ENCODE results near the gene PTGES. TPM values are rescaled to one million over a fixed set of nuclear protein-coding genes. Genes with fewer than 3 reads are reported as not detected.

Gene PTGES
- total RNA-seq, 1 experiment from 2014 or later = 2.4 TPM

GRCh38 chr9:129709438-129710168 lies 43.2 kb downstream of the PTGES start:
- Histone ChIP-seq H3K9me3 (ENCODE audit: control insufficient read depth, low read depth, low read length) (no peaks in the 10 kb centered on the region), H2BK12ac (ENCODE audit: insufficient read length, low read depth, low read length) (no peak overlapping the region)

More at GRCh38 chr9:129709438-129710168, 43.2 kb downstream of the PTGES start:
- Histone ChIP-seq H3K23me2 (ENCODE audit: insufficient read length, low read depth, low read length, poor library complexity, severe bottlenecking) (no peaks in the 10 kb centered on the region), H3K4me2 (ENCODE audit: insufficient read depth, insufficient read length, low read length) (no peak overlapping the region), H3K23ac (ENCODE audit: insufficient read length, low read depth, low read length) (no peak overlapping the region), H2AFZ (ENCODE audit: low read length) (no peak overlapping the region), H4K91ac (ENCODE audit: insufficient read length, low read depth, low read length) (no peak overlapping the region), H2BK5ac (ENCODE audit: insufficient read length, low read length) (no peak overlapping the region), H3K4ac (ENCODE audit: low read depth, low read length) (no peak overlapping the region), H2BK20ac (ENCODE audit: low read depth, low read length, poor library complexity, severe bottlenecking) (no peak overlapping the region), H3K27ac (ENCODE audit: insufficient read length, low read depth, low read length) (no peak overlapping the region), H4K8ac (replicated peaks; ENCODE audit: insufficient read length, low read depth, low read length) (no peak overlapping the region), H3K56ac (ENCODE audit: insufficient read length, low read depth, low read length) (no peak overlapping the region), H3K79me2 (ENCODE audit: insufficient read depth, low read length) (no peaks in the 10 kb centered on the region), H4K20me1 (ENCODE audit: control insufficient read depth, insufficient read depth, insufficient read length) (no peaks in the 10 kb centered on the region), H2BK15ac (ENCODE audit: low read depth, low read length) (no peak overlapping the region), H2BK120ac (ENCODE audit: low read depth, low read length, poor library complexity, severe bottlenecking) (no peak overlapping the region), H3K14ac (ENCODE audit: insufficient read depth, low read length) (no peak overlapping the region), H3K4me1 (ENCODE audit: insufficient read depth, low read length) (no peaks in the 10 kb centered on the region), H3K9ac (ENCODE audit: extremely low read depth, insufficient read length, low read length) (no peak overlapping the region), H3K18ac (ENCODE audit: insufficient read length, low read depth, low read length) (no peak overlapping the region), H3K27me3 (ENCODE audit: insufficient read depth, low read length) (no peaks in the 10 kb centered on the region), H3K79me1 (ENCODE audit: insufficient read depth, low read depth, low read length, poor library complexity, severe bottlenecking) (no peaks in the 10 kb centered on the region), H3T11ph (ENCODE audit: low read length) (no peak overlapping the region), H4K5ac (ENCODE audit: insufficient read length, low read depth, low read length) (no peak overlapping the region), H2AK5ac (ENCODE audit: insufficient read length, low read length) (no peak overlapping the region)
- H3K27me3 Mint-ChIP-seq (ENCODE audit: low read depth) = no peaks in the 10 kb centered on the region
- no peak overlapping the region for H3K4me3 Mint-ChIP-seq
- DNase-seq = no peak
- peaks cover 7 to 26% of the 10 kb centered on the region in 2 experiments for H3K4me1 Mint-ChIP-seq
- no CpG with 5 or more reads among the region's 17 CpGs for WGBS (ENCODE audit: extremely low coverage, insufficient read length, low lambda C conversion rate)
- H3K27ac Mint-ChIP-seq = no peak overlapping the region
- H3K36me3 Mint-ChIP-seq (ENCODE audit: insufficient read depth in 1 of 3, low read depth in 3 of 3) = no peaks in the 10 kb centered on the region
- H3K9me3 Mint-ChIP-seq = no peaks in the 10 kb centered on the region; a peak in 1 of 5 replicates
- no peak for TF ChIP-seq CTCF (conservative IDR thresholded peaks at IDR 0.05)

All from H9 (cell line).